Loucy (cell line): ENCODE results near the gene MGAT5.
A peak's percentile ranks its signal among the peaks of the same experiment; 100 is the strongest.

Experiments used
- H2AFZ ChIP-seq: fragments of 200-600 bp; sonication (generic); 2 replicates; pipeline ENCODE4 v1.6.0; 2016; ENCODE audit warnings: antibody characterized with exemption, mild to moderate bottlenecking, low read length, moderate library complexity
- H3F3A ChIP-seq: fragments of 200-600 bp; 2 replicates; pipeline ENCODE4 v1.6.0; 2016; ENCODE audit warnings: antibody characterized with exemption, low read depth, mild to moderate bottlenecking
- H3K27me3 ChIP-seq: fragments of 200-600 bp; sonication (generic); 2 replicates; pipeline ENCODE4 v1.6.1; 2014; ENCODE audit warnings: low read length, mild to moderate bottlenecking; ENCODE audit not compliant: insufficient read depth, poor library complexity, severe bottlenecking
- H3K36me3 ChIP-seq: fragments of 200-600 bp; sonication (generic); 2 replicates; pipeline ENCODE4 v1.6.1; 2016; ENCODE audit warnings: low read length; ENCODE audit not compliant: insufficient read depth
- H3K4me1 ChIP-seq: fragments of 200-600 bp; sonication (generic); 2 replicates; pipeline ENCODE4 v1.5.1; 2014; ENCODE audit warnings: low read length, mild to moderate bottlenecking; ENCODE audit not compliant: insufficient read depth, poor library complexity, severe bottlenecking
- H3K4me2 ChIP-seq: fragments of 200-600 bp; sonication (generic); 2 replicates; pipeline ENCODE4 v1.6.0; 2014; ENCODE audit warnings: antibody characterized with exemption, low read length, low read depth, mild to moderate bottlenecking; ENCODE audit not compliant: poor library complexity, severe bottlenecking
- H3K4me3 ChIP-seq: fragments of 200-600 bp; sonication (generic); 2 replicates; pipeline ENCODE4 v1.5.1; 2014; ENCODE audit warnings: low read length, mild to moderate bottlenecking, mixed read lengths; ENCODE audit not compliant: poor library complexity, severe bottlenecking
- H3K79me2 ChIP-seq: fragments of 200-600 bp; sonication (generic); 2 replicates; pipeline ENCODE4 v1.6.1; 2014; ENCODE audit warnings: low read length; ENCODE audit not compliant: insufficient read depth
- H3K9ac ChIP-seq: fragments of 200-600 bp; sonication (generic); 2 replicates; pipeline ENCODE4 v1.6.0; 2014; ENCODE audit warnings: mild to moderate bottlenecking, low read depth, low read length, moderate library complexity; ENCODE audit not compliant: poor library complexity, severe bottlenecking
- H3K9me2 ChIP-seq: fragments of 200-600 bp; sonication (generic); replicated peaks from 2 replicates; pipeline ENCODE4 v1.6.1; 2016; ENCODE audit warnings: low read depth, low read length, mixed read lengths
- H3K9me3 ChIP-seq: fragments of 200-600 bp; sonication (generic); 2 replicates; pipeline ENCODE4 v1.6.1; 2014; ENCODE audit warnings: mild to moderate bottlenecking, antibody characterized with exemption, low read length, low read depth; ENCODE audit not compliant: insufficient read depth
- H4K20me1 ChIP-seq: fragments of 200-600 bp; sonication (generic); 2 replicates; pipeline ENCODE4 v1.6.0; 2014; ENCODE audit warnings: antibody characterized with exemption, low read length, mild to moderate bottlenecking; ENCODE audit not compliant: insufficient read depth, poor library complexity, severe bottlenecking
- CTCF ChIP-seq: fragments of 200-600 bp; sonication (generic); conservative IDR thresholded peaks from 2 replicates; pipeline ENCODE4 v1.5.1; 2014; ENCODE audit warnings: mild to moderate bottlenecking, antibody characterized with exemption, low read length
- EZH2phosphoT487 ChIP-seq: fragments of 200-600 bp; IDR thresholded peaks from 2 replicates; pipeline ENCODE4 v1.6.1; 2018; ENCODE audit warnings: antibody characterized with exemption, mild to moderate bottlenecking, moderate library complexity, borderline replicate concordance

MGAT5 gene

GRCh38 chr2:134274121-134274520 is 20.2 kb downstream of the MGAT5 start:
- no peak for TF ChIP-seq CTCF
- TF ChIP-seq EZH2phosphoT487: no peak
- Histone ChIP-seq H3K9me2 (no peaks in the 10 kb centered on the region), H3K9ac (no peak overlapping the region), H4K20me1 (peaks cover 3% of the 10 kb centered on the region), H3K36me3 (peaks cover 12% of the 10 kb centered on the region; the same call in 1 of the 2 replicates), H3K4me3 (no peak overlapping the region), H3K79me2 (peaks cover 47% of the 10 kb centered on the region), H3K27me3 (no peaks in the 10 kb centered on the region), H3F3A (no peaks in the 10 kb centered on the region), H3K4me1 (peaks cover 81% of the 10 kb centered on the region), H2AFZ (no peak overlapping the region), H3K9me3 (no peaks in the 10 kb centered on the region), H3K4me2 (no peak overlapping the region)

- peaks cover 50% of the 10 kb centered on the region for H3K79me2 ChIP-seq
- H3F3A ChIP-seq: no peaks in the 10 kb centered on the region
- H4K20me1 ChIP-seq: peaks cover 3% of the 10 kb centered on the region
- H3K4me1 ChIP-seq: peaks cover 82% of the 10 kb centered on the region
- no peak overlapping the region for H2AFZ ChIP-seq
- H3K9ac ChIP-seq: peak overlapping the region; percentile 12
- TF ChIP-seq CTCF: no peak
- no peak for TF ChIP-seq EZH2phosphoT487
- no peaks in the 10 kb centered on the region for H3K9me2 ChIP-seq
- no peaks in the 10 kb centered on the region for H3K9me3 ChIP-seq
- H3K36me3 ChIP-seq: peaks cover 12% of the 10 kb centered on the region; the same call in 1 of the 2 replicates
- peak overlapping the region; percentile 26 for H3K4me3 ChIP-seq
- H3K4me2 ChIP-seq: peak overlapping the region; percentile 55
- H3K27me3 ChIP-seq: no peaks in the 10 kb centered on the region
Measured at GRCh38 chr2:134275058-134275862, 21.4 kb downstream of the MGAT5 start.

- Histone ChIP-seq H3K79me2 (peaks cover 63% of the 10 kb centered on the region), H3K4me3 (no peak overlapping the region), H3K9me3 (no peaks in the 10 kb centered on the region), H3K36me3 (no peaks in the 10 kb centered on the region; the same call in 1 of the 2 replicates), H3K27me3 (no peaks in the 10 kb centered on the region), H3F3A (no peaks in the 10 kb centered on the region), H3K9me2 (no peaks in the 10 kb centered on the region), H4K20me1 (peaks cover 3% of the 10 kb centered on the region), H2AFZ (no peak overlapping the region), H3K4me2 (peak overlapping the region; percentile 55), H3K4me1 (peaks cover 75% of the 10 kb centered on the region), H3K9ac (peak overlapping the region; percentile 12)
- TF ChIP-seq EZH2phosphoT487: no peak
- TF ChIP-seq CTCF: no peak
Measured at GRCh38 chr2:134276381-134277172, 22.7 kb downstream of the MGAT5 start.
